HepG2 (cell line): ENCODE data around the gene HECTD1. TPM values are rescaled to one million over a fixed set of nuclear protein-coding genes. Genes with fewer than 3 reads are reported as not detected.

Source experiments
- ATAC-seq: fragments of 200-7000 bp; cut with Tn5 transposase; 3 replicates; pipeline ENCODE4 v1.9.1; 2020; ENCODE audit warnings: mild to moderate bottlenecking, moderate library complexity
- BruUV-seq: library from RNA; stranded (reverse); fragments of 400-500 nt; replicated peaks from 2 replicates; lab custom pipeline; 2021; lab: Mats Ljungman, UMichigan
- CTCF ChIA-PET: fragments of 300-600 bp; formaldehyde crosslinking; extraction: SDS; loops from one replicate; lab custom pipeline; 2021; ENCODE audit warnings: low total read pairs, inconsistent platforms, low intra/inter-chr PET ratio; lab: Yijun Ruan, JAX
- POLR2A ChIA-PET: fragments of 350-600 bp; sonication (Branson Sonifier 250); formaldehyde crosslinking; loops from one replicate; lab custom pipeline; 2020; ENCODE audit warnings: antibody characterized with exemption, inconsistent platforms; lab: Yijun Ruan, JAX
- DNase-seq: peaks from one replicate; pipeline ENCODE4 v3.0.0-alpha.2; 2015; ENCODE audit warnings: low spot score
- FAIRE-seq: peaks from 3 replicates; lab custom pipeline; 2011; peaks lifted over from hg19 to GRCh38; lab: Jason Lieb, UNC
- H2AFZ ChIP-seq: one replicate; pipeline ENCODE4 v1.6.1; 2011; ENCODE audit warnings: low read length, inconsistent platforms
- H3K27ac ChIP-seq: fragments of 300-600 bp; 3 replicates; pipeline ENCODE4 v1.8.0; 2011; ENCODE audit warnings: mixed run types, mild to moderate bottlenecking, mixed read lengths, low read length, inconsistent platforms; ENCODE audit not compliant: insufficient read depth; ENCODE audit errors: extremely low read length
- H3K27me3 ChIP-seq, 2 experiments: fragments of 200-600 bp in 1 of 2; 2 replicates in 1 of 2; 3 replicates in 1 of 2; pipeline versions ENCODE4 v1.6.0 to v1.8.0; 2011; ENCODE audit warnings: low read length in 2 of 2, mild to moderate bottlenecking in 2 of 2, moderate library complexity in 2 of 2, inconsistent platforms in 1 of 2; ENCODE audit not compliant: insufficient read depth in 2 of 2, control insufficient read depth in 1 of 2
- H3K36me3 ChIP-seq, 2 experiments: fragments of 200-600 bp in 1 of 2; replicated peaks in 1 of 2; 2 replicates in 1 of 2; 3 replicates in 1 of 2; pipeline versions ENCODE4 v1.5.1 to v1.8.0; 2011; ENCODE audit warnings: low read length in 2 of 2, inconsistent platforms in 1 of 2; ENCODE audit not compliant: insufficient read depth in 2 of 2, control insufficient read depth in 1 of 2
- H3K4me1 ChIP-seq: 2 replicates; pipeline ENCODE4 v1.5.1; 2012; ENCODE audit warnings: low read length, inconsistent platforms; ENCODE audit not compliant: insufficient read depth
- H3K4me2 ChIP-seq: 2 replicates; pipeline ENCODE4 v1.6.0; 2011; ENCODE audit warnings: low read depth, low read length, inconsistent platforms
- H3K4me3 ChIP-seq, 3 experiments: fragments of 200-600 bp in 1 of 3; sonication (generic), shearing (Covaris generic) in 1 of 3; replicated peaks in 1 of 3; 2 replicates each; pipeline ENCODE4 v1.5.1; 2011 to 2016; ENCODE audit warnings: low read length in 3 of 3, inconsistent platforms in 2 of 3, low read depth in 2 of 3, mild to moderate bottlenecking in 2 of 3, control low read depth in 1 of 3, mixed read lengths in 1 of 3; ENCODE audit not compliant: insufficient read depth in 1 of 3
- H3K79me2 ChIP-seq: one replicate; pipeline ENCODE4 v1.6.1; 2011; ENCODE audit warnings: low read length, inconsistent platforms; ENCODE audit not compliant: insufficient read depth
- H3K9ac ChIP-seq: 2 replicates; pipeline ENCODE4 v1.6.0; 2011; ENCODE audit warnings: mild to moderate bottlenecking, low read depth, low read length, inconsistent platforms; ENCODE audit not compliant: insufficient read depth
- H3K9me3 ChIP-seq: 2 replicates; pipeline ENCODE4 v1.5.1; 2012; ENCODE audit warnings: mild to moderate bottlenecking, low read length
- H4K20me1 ChIP-seq: 2 replicates; pipeline ENCODE4 v1.6.0; 2011; ENCODE audit warnings: inconsistent platforms, mild to moderate bottlenecking, low read length, moderate library complexity; ENCODE audit not compliant: insufficient read depth
- DR1 ChIP-seq: sonication (generic); formaldehyde crosslinking; IDR thresholded peaks from 2 replicates; pipeline ENCODE4 v1.8.0; 2021; ENCODE audit warnings: mild to moderate bottlenecking, missing genetic modification reagents, inconsistent platforms
- EEA1 ChIP-seq: sonication (generic); formaldehyde crosslinking; IDR thresholded peaks from 2 replicates; pipeline ENCODE4 v1.5.1; 2020; ENCODE audit warnings: mild to moderate bottlenecking, missing genetic modification reagents, borderline replicate concordance
- HNRNPUL1 ChIP-seq: fragments of 200-400 bp; formaldehyde crosslinking; IDR thresholded peaks from 2 replicates; pipeline ENCODE4 v1.6.1; 2017; ENCODE audit warnings: low read depth, mild to moderate bottlenecking, low read length, moderate library complexity
- MEF2D ChIP-seq: sonication (generic); formaldehyde crosslinking; IDR thresholded peaks from 2 replicates; pipeline ENCODE4 v1.5.1; 2020; ENCODE audit warnings: mild to moderate bottlenecking, missing genetic modification reagents
- RBAK ChIP-seq: sonication (generic); formaldehyde crosslinking; IDR thresholded peaks from 2 replicates; pipeline ENCODE4 v1.5.1; 2020; ENCODE audit warnings: mild to moderate bottlenecking, missing genetic modification reagents
- RFXAP ChIP-seq: sonication (generic); formaldehyde crosslinking; IDR thresholded peaks from 2 replicates; pipeline ENCODE4 v1.4.0; 2020; ENCODE audit warnings: missing genetic modification reagents, borderline replicate concordance
- U2AF2 ChIP-seq: fragments of 200-400 bp; formaldehyde crosslinking; IDR thresholded peaks from 2 replicates; pipeline ENCODE4 v1.6.1; 2017; ENCODE audit warnings: low read depth, mild to moderate bottlenecking, low read length
- ZNF331 ChIP-seq: sonication (generic); formaldehyde crosslinking; IDR thresholded peaks from 2 replicates; pipeline ENCODE4 v1.4.0; 2020; ENCODE audit warnings: missing genetic modification reagents
- ZSCAN9 ChIP-seq: IDR thresholded peaks from 2 replicates; pipeline ENCODE4 v1.6.1; 2016; ENCODE audit warnings: borderline replicate concordance
- WGBS: methylation state at CpG from one replicate; pipeline ENCODE4 v1.1.6; 2017; ENCODE audit warnings: low lambda C conversion rate; 5-methylcytosine and 5-hydroxymethylcytosine counted together
- in situ Hi-C: cut with HindIII; loops from 2 replicates; pipeline ENCODE4 v1.10.0; 2017; ENCODE audit warnings: low pct_unique_long_range_greater_than_20kb; ENCODE audit not compliant: extremely low pct_ligation_motif_present
- intact Hi-C: fragments of 100-400 bp; cut with micrococcal nuclease; formaldehyde crosslinking; loops from one replicate; pipeline ENCODE4 v1.10.0; 2022; ENCODE audit not compliant: unreplicated experiment
- polyA plus RNA-seq, 8 experiments: library from polyadenylated mRNA; depleted of rRNA in 3 of 8; stranded (reverse) in 7 of 8; unstranded in 1 of 8; fragments of >200 nt; fragmentation: Illumina TruSeq in 4 of 8; extraction: Trizol in 4 of 8; gene quantifications; 2 replicates each; pipeline versions ENCODE4 v1.2.1 to v1.2.3, GENCODE V29; 2011 to 2016; ENCODE audit warnings: low read depth in 4 of 8, missing spikeins in 1 of 8, mixed read lengths in 1 of 8; ENCODE audit not compliant: insufficient read depth in 1 of 8
- total RNA-seq, 5 experiments: library from RNA; depleted of rRNA; stranded (reverse); fragments of >200 nt; fragmentation: Illumina TruSeq; extraction: Trizol; gene quantifications; 2 replicates each; pipeline ENCODE4 v1.2.3, GENCODE V29; 2016; ENCODE audit warnings: low read depth in 1 of 5
- TF ChIP-seq, protein P1 (sequence below): IDR thresholded peaks from 2 replicates; pipeline ENCODE4 v1.6.1; 2012; ENCODE audit warnings: inconsistent platforms
- TF ChIP-seq, protein P2 (sequence below): sonication (generic); formaldehyde crosslinking; IDR thresholded peaks from 2 replicates; pipeline ENCODE4 v1.4.0; 2020; ENCODE audit warnings: missing genetic modification reagents
- TF ChIP-seq, protein P3 (sequence below): sonication (generic); formaldehyde crosslinking; IDR thresholded peaks from 2 replicates; pipeline ENCODE4 v1.4.0; 2020; ENCODE audit warnings: missing genetic modification reagents
- TF ChIP-seq, protein P4 (sequence below), 2 experiments: sonication (generic) in 1 of 2; formaldehyde crosslinking in 1 of 2; IDR thresholded peaks; 2 replicates each; pipeline versions ENCODE4 v1.4.0 to v1.6.1; 2018 to 2020; ENCODE audit warnings: missing genetic modification reagents in 2 of 2, borderline replicate concordance in 1 of 2, low read depth in 1 of 2, mild to moderate bottlenecking in 1 of 2, missing biosample characterization in 1 of 2
- TF ChIP-seq, protein P5 (sequence below), 2 experiments: fragments of 450-650 bp in 1 of 2; sonication (generic) in 1 of 2; formaldehyde crosslinking; IDR thresholded peaks; 2 replicates each; pipeline versions ENCODE4 v1.5.0 to v1.8.0; 2020 to 2022; ENCODE audit warnings: mild to moderate bottlenecking in 1 of 2, missing genetic modification reagents in 1 of 2

The HECTD1 gene
- total and polyA plus RNA-seq, 2 of the 13 experiments (the other 11 are each of a cell fraction or from before 2014, with no cell fraction given), result 312 to 560 TPM

DNA sequence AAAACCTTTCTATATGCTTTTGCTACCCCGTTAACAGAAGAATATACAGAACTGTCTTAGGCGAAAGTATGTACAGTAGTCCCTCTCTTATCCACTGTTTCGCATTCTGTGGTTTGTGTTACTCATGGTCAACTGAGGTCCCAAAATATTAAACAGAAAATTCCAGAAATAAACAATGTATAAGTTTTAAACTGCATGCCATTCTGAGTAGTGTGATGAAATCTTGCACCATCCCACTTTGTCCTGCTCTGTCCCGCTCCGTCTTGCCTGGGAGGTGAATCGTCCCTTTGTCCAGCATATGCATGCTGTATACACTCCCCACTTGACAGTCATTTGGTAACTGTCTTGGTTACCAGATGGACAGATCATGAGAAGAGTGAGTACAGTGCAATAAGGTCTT is 111.3 kb downstream of the HECTD1 start:
- FAIRE-seq (no peak), ATAC-seq (no peak)
- CTCF ChIA-PET, result no interaction called here
- TF ChIP-seq HNRNPUL1 (no peak), U2AF2 (no peak), RBAK (CRISPR knock-in tag) (no peak), ZSCAN9 (CRISPR knock-in tag) (no peak), ZNF331 (no peak), MEF2D (no peak), DR1 (CRISPR knock-in tag) (no peak), EEA1 (CRISPR knock-in tag) (no peak), RFXAP (no peak)
- TF ChIP-seq, protein P1, sequence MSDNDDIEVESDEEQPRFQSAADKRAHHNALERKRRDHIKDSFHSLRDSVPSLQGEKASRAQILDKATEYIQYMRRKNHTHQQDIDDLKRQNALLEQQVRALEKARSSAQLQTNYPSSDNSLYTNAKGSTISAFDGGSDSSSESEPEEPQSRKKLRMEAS, result no peak
- TF ChIP-seq, protein P2, sequence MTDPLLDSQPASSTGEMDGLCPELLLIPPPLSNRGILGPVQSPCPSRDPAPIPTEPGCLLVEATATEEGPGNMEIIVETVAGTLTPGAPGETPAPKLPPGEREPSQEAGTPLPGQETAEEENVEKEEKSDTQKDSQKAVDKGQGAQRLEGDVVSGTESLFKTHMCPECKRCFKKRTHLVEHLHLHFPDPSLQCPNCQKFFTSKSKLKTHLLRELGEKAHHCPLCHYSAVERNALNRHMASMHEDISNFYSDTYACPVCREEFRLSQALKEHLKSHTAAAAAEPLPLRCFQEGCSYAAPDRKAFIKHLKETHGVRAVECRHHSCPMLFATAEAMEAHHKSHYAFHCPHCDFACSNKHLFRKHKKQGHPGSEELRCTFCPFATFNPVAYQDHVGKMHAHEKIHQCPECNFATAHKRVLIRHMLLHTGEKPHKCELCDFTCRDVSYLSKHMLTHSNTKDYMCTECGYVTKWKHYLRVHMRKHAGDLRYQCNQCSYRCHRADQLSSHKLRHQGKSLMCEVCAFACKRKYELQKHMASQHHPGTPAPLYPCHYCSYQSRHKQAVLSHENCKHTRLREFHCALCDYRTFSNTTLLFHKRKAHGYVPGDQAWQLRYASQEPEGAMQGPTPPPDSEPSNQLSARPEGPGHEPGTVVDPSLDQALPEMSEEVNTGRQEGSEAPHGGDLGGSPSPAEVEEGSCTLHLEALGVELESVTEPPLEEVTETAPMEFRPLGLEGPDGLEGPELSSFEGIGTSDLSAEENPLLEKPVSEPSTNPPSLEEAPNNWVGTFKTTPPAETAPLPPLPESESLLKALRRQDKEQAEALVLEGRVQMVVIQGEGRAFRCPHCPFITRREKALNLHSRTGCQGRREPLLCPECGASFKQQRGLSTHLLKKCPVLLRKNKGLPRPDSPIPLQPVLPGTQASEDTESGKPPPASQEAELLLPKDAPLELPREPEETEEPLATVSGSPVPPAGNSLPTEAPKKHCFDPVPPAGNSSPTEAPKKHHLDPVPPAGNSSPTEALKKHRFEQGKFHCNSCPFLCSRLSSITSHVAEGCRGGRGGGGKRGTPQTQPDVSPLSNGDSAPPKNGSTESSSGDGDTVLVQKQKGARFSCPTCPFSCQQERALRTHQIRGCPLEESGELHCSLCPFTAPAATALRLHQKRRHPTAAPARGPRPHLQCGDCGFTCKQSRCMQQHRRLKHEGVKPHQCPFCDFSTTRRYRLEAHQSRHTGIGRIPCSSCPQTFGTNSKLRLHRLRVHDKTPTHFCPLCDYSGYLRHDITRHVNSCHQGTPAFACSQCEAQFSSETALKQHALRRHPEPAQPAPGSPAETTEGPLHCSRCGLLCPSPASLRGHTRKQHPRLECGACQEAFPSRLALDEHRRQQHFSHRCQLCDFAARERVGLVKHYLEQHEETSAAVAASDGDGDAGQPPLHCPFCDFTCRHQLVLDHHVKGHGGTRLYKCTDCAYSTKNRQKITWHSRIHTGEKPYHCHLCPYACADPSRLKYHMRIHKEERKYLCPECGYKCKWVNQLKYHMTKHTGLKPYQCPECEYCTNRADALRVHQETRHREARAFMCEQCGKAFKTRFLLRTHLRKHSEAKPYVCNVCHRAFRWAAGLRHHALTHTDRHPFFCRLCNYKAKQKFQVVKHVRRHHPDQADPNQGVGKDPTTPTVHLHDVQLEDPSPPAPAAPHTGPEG (CRISPR knock-in tag), result no peak
- TF ChIP-seq, protein P3, sequence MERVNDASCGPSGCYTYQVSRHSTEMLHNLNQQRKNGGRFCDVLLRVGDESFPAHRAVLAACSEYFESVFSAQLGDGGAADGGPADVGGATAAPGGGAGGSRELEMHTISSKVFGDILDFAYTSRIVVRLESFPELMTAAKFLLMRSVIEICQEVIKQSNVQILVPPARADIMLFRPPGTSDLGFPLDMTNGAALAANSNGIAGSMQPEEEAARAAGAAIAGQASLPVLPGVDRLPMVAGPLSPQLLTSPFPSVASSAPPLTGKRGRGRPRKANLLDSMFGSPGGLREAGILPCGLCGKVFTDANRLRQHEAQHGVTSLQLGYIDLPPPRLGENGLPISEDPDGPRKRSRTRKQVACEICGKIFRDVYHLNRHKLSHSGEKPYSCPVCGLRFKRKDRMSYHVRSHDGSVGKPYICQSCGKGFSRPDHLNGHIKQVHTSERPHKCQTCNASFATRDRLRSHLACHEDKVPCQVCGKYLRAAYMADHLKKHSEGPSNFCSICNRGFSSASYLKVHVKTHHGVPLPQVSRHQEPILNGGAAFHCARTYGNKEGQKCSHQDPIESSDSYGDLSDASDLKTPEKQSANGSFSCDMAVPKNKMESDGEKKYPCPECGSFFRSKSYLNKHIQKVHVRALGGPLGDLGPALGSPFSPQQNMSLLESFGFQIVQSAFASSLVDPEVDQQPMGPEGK (CRISPR knock-in tag), result no peak
- TF ChIP-seq, protein P4, sequence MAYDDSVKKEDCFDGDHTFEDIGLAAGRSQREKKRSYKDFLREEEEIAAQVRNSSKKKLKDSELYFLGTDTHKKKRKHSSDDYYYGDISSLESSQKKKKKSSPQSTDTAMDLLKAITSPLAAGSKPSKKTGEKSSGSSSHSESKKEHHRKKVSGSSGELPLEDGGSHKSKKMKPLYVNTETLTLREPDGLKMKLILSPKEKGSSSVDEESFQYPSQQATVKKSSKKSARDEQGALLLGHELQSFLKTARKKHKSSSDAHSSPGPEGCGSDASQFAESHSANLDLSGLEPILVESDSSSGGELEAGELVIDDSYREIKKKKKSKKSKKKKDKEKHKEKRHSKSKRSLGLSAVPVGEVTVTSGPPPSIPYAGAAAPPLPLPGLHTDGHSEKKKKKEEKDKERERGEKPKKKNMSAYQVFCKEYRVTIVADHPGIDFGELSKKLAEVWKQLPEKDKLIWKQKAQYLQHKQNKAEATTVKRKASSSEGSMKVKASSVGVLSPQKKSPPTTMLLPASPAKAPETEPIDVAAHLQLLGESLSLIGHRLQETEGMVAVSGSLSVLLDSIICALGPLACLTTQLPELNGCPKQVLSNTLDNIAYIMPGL (CRISPR knock-in tag; IDR thresholded peaks at IDR 0.05; ENCODE audit: borderline replicate concordance in 1 of 2, low read depth in 1 of 2), result no peak
- TF ChIP-seq, protein P5, sequence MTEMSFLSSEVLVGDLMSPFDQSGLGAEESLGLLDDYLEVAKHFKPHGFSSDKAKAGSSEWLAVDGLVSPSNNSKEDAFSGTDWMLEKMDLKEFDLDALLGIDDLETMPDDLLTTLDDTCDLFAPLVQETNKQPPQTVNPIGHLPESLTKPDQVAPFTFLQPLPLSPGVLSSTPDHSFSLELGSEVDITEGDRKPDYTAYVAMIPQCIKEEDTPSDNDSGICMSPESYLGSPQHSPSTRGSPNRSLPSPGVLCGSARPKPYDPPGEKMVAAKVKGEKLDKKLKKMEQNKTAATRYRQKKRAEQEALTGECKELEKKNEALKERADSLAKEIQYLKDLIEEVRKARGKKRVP (CRISPR knock-in tag; IDR thresholded peaks at IDR 0.05), result peak in 1 of 2 experiments; percentile 89; a peak in 2 of 4 replicates

More for the DNA sequence above, 111.3 kb downstream of the HECTD1 start:
- intact Hi-C loops, result no loop called here
- Histone ChIP-seq H3K4me3 (no peak overlapping the region), H3K4me1 (peaks cover 23% of the 10 kb centered on the region), H4K20me1 (no peaks in the 10 kb centered on the region), H3K9me3 (no peaks in the 10 kb centered on the region), H3K27ac (no peak overlapping the region), H3K9ac (no peak overlapping the region), H3K79me2 (no peaks in the 10 kb centered on the region), H3K27me3 (no peaks in the 10 kb centered on the region), H3K36me3 (peaks cover 20 to 26% of the 10 kb centered on the region in 2 experiments), H3K4me2 (no peak overlapping the region), H2AFZ (no peak overlapping the region)
- in situ Hi-C loops, result no loop called here
- no TSS peak for BruUV-seq
- no peak for DNase-seq
- POLR2A ChIA-PET, result interaction anchor here (1.1 to 1.9 kb wide), 2 partner anchors 9 to 70 kb away, joined by 3 to 7 read pairs; partner anchors contain the start of gene STRN3
- WGBS, result 94% methylated on average over 6 of the region's 6 CpGs
